Natural killer cell (primary cell): ENCODE results near the gene GNAI3. TPM values are rescaled to one million over a fixed set of nuclear protein-coding genes. Genes with fewer than 3 reads are reported as not detected.

Experiments
- ATAC-seq, 3 donors: fragments of 150-1000 bp in 2 of 3; fragments of 200-7000 bp in 1 of 3; cut with Tn5 transposase; 1 replicate in 1 of 3; 2 replicates in 2 of 3; pipeline ENCODE4 v1.10.0; 2021; ENCODE audit warnings: mild to moderate bottlenecking in 2 of 3, moderate library complexity in 2 of 3
- DNase-seq, 2 donors: peaks; one replicate each; pipeline versions ENCODE4 v3.0.0 to v3.0.0-alpha.2; 2013 to 2021; ENCODE audit warnings: mixed read lengths in 1 of 2
- H3K27ac ChIP-seq: one replicate; pipeline ENCODE4 v1.5.1; 2013; ENCODE audit warnings: mild to moderate bottlenecking, low read length
- H3K27me3 ChIP-seq: one replicate; pipeline ENCODE4 v1.6.1; 2013; ENCODE audit warnings: low read length; ENCODE audit not compliant: control insufficient read depth, insufficient read depth
- H3K36me3 ChIP-seq: one replicate; pipeline ENCODE4 v1.6.1; 2013; ENCODE audit warnings: low read length; ENCODE audit not compliant: control insufficient read depth, insufficient read depth
- H3K4me1 ChIP-seq: one replicate; pipeline ENCODE4 v1.6.1; 2013; ENCODE audit warnings: low read length; ENCODE audit not compliant: control insufficient read depth, insufficient read depth
- H3K4me3 ChIP-seq: one replicate; pipeline ENCODE4 v1.5.1; 2013; ENCODE audit warnings: low read length
- H3K9me3 ChIP-seq: one replicate; pipeline ENCODE4 v1.6.1; 2013; ENCODE audit warnings: low read length; ENCODE audit not compliant: control insufficient read depth, insufficient read depth
- H3K27ac Mint-ChIP-seq, 2 donors: one replicate each; pipeline ENCODE4 v1.8.0; 2022; ENCODE audit warnings: mild to moderate bottlenecking in 2 of 2, mixed read lengths in 2 of 2, moderate library complexity in 1 of 2
- H3K27me3 Mint-ChIP-seq, 2 donors: one replicate each; pipeline ENCODE4 v1.8.0; 2022; ENCODE audit warnings: low read depth in 2 of 2, mixed read lengths in 2 of 2
- H3K36me3 Mint-ChIP-seq: one replicate; pipeline ENCODE4 v1.8.0; 2022; ENCODE audit warnings: mixed read lengths
- H3K4me1 Mint-ChIP-seq, 2 donors: one replicate each; pipeline ENCODE4 v1.8.0; 2022; ENCODE audit warnings: mixed read lengths in 2 of 2
- H3K4me3 Mint-ChIP-seq: one replicate; pipeline ENCODE4 v1.8.0; 2022; ENCODE audit warnings: mild to moderate bottlenecking, moderate library complexity, mixed read lengths
- H3K9me3 Mint-ChIP-seq, 2 donors: one replicate each; pipeline ENCODE4 v1.8.0; 2022; ENCODE audit warnings: mixed read lengths in 2 of 2
- CTCF ChIP-seq: fragments of 200-600 bp; IDR thresholded peaks from one replicate; pipeline ENCODE4 v1.8.0; 2022; ENCODE audit warnings: antibody characterized with exemption
- WGBS: methylation state at CpG from one replicate; pipeline ENCODE4 v1.1.7; 2013; ENCODE audit warnings: missing lambda C conversion rate; ENCODE audit not compliant: insufficient coverage; 5-methylcytosine and 5-hydroxymethylcytosine counted together
- intact Hi-C: fragments of 100-400 bp; cut with micrococcal nuclease; formaldehyde crosslinking; loops from one replicate; pipeline ENCODE4 v1.14.2; 2022
- total RNA-seq, 4 donors: library from RNA; stranded (reverse); fragments of 120-200 nt in 1 of 4; gene quantifications; one replicate each; pipeline versions ENCODE4 v1.2.3 to v1.2.4, GENCODE V29; 2013 to 2022

GNAI3 gene
- total RNA-seq, 3 donors from 2014 or later (not counting 1 experiment from before 2014, with no cell fraction given) = 6.1 to 7.6 (median 6.9) TPM

GRCh38 chr1:109584766-109585165 lies 36.4 kb downstream of the GNAI3 start:
- H3K9me3 ChIP-seq = no peaks in the 10 kb centered on the region
- ATAC-seq = no peak
- peaks cover 75% of the 10 kb centered on the region for H3K36me3 ChIP-seq
- no peak overlapping the region for H3K27ac ChIP-seq
- no peak for TF ChIP-seq CTCF
- peaks cover 13% of the 10 kb centered on the region for H3K36me3 Mint-ChIP-seq
- H3K27me3 ChIP-seq = no peaks in the 10 kb centered on the region
- no peaks in the 10 kb centered on the region for H3K9me3 Mint-ChIP-seq
- H3K4me3 Mint-ChIP-seq = no peak overlapping the region
- intact Hi-C loops = no loop called here
- H3K4me1 ChIP-seq = no peaks in the 10 kb centered on the region
- no peaks in the 10 kb centered on the region for H3K4me1 Mint-ChIP-seq
- no peak overlapping the region for H3K27ac Mint-ChIP-seq
- no peak overlapping the region for H3K4me3 ChIP-seq
- no CpG with 5 or more reads among the region's 1 CpG for WGBS
- H3K27me3 Mint-ChIP-seq = no peaks in the 10 kb centered on the region
- no peak for DNase-seq

DNA sequence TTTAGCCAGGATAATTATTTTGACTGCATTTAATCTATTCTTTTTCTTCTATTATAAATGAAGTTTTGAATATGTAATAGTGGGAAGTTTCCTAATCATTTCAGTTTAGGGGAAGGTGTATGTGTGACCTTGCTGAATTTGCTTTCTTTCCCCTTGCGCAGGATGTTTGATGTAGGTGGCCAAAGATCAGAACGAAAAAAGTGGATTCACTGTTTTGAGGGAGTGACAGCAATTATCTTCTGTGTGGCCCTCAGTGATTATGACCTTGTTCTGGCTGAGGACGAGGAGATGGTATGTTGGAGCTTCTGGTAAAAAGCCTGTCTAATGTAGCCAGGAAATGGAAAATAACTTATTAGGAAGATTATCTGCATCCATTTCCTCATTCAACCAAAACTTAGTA lies 37.6 kb downstream of the GNAI3 start:
- H3K9me3 Mint-ChIP-seq = no peaks in the 10 kb centered on the region

DNA sequence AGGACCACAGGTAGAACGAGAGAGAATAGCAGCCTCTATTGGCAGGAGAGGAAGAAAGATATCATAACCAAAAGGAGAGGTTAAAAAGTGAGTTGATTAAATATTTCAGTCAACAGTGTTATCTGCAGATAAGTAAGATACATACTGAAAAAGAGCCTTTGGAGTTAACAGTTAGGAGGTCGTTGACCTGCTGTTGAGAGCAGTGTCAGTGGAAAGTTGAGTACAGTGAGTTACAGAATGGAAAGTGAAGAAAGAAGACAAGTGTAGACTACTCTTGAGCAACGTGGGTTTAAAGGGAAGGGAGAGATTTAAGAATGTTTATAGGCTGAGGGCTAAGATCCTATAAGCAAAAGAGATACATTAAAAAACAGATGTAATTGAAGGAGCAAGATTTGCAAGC lies 40.8 kb downstream of the GNAI3 start:
- no peak for ATAC-seq
- TF ChIP-seq CTCF = no peak
- peaks cover 20% of the 10 kb centered on the region for H3K36me3 Mint-ChIP-seq
- H3K27me3 Mint-ChIP-seq = no peaks in the 10 kb centered on the region
- H3K27ac Mint-ChIP-seq = peak overlapping the region; percentile 7 to 29
- no peak overlapping the region for H3K4me3 Mint-ChIP-seq
- Histone ChIP-seq H3K27ac (no peak overlapping the region), H3K4me3 (no peak overlapping the region), H3K4me1 (no peaks in the 10 kb centered on the region), H3K36me3 (peaks cover 90% of the 10 kb centered on the region), H3K27me3 (no peaks in the 10 kb centered on the region), H3K9me3 (no peaks in the 10 kb centered on the region)
- H3K4me1 Mint-ChIP-seq = no peaks in the 10 kb centered on the region
- 97% methylated on average over 3 of the region's 3 CpGs for WGBS
- H3K9me3 Mint-ChIP-seq = no peaks in the 10 kb centered on the region
- intact Hi-C loops = no loop called here
- DNase-seq = no peak

More for the DNA sequence above, 37.6 kb downstream of the GNAI3 start:
- Histone ChIP-seq H3K27ac (no peak overlapping the region), H3K4me3 (no peak overlapping the region), H3K4me1 (no peaks in the 10 kb centered on the region), H3K9me3 (no peaks in the 10 kb centered on the region), H3K36me3 (peaks cover 76% of the 10 kb centered on the region), H3K27me3 (no peaks in the 10 kb centered on the region)
- H3K36me3 Mint-ChIP-seq = peaks cover 13% of the 10 kb centered on the region
- no peak for DNase-seq
- no peak for ATAC-seq
- H3K27ac Mint-ChIP-seq = no peak overlapping the region
- no peak for TF ChIP-seq CTCF
- 100% methylated on average over 2 of the region's 3 CpGs for WGBS
- intact Hi-C loops = no loop called here
- no peaks in the 10 kb centered on the region for H3K27me3 Mint-ChIP-seq
- no peak overlapping the region for H3K4me3 Mint-ChIP-seq
- H3K4me1 Mint-ChIP-seq = no peaks in the 10 kb centered on the region

GRCh38 chr1:109589679-109590078 lies 41.3 kb downstream of the GNAI3 start:
- peak overlapping the region; percentile 7 to 29 for H3K27ac Mint-ChIP-seq

More at GRCh38 chr1:109589679-109590078, 41.3 kb downstream of the GNAI3 start:
- Histone ChIP-seq H3K9me3 (no peaks in the 10 kb centered on the region), H3K27me3 (no peaks in the 10 kb centered on the region), H3K36me3 (peaks cover 87% of the 10 kb centered on the region), H3K4me3 (no peak overlapping the region), H3K4me1 (no peaks in the 10 kb centered on the region), H3K27ac (no peak overlapping the region)
- ATAC-seq (no peak), DNase-seq (no peak)
- no peaks in the 10 kb centered on the region for H3K9me3 Mint-ChIP-seq
- H3K36me3 Mint-ChIP-seq = peaks cover 20% of the 10 kb centered on the region
- intact Hi-C loops = no loop called here
- no peaks in the 10 kb centered on the region for H3K27me3 Mint-ChIP-seq
- TF ChIP-seq CTCF = no peak
- H3K4me3 Mint-ChIP-seq = no peak overlapping the region
- H3K4me1 Mint-ChIP-seq = no peaks in the 10 kb centered on the region
